GM18951 (cell line): ENCODE data around the gene AQP12B.

Experiments used
- POLR2A ChIP-seq: IDR thresholded peaks from 4 replicates; pipeline ENCODE4 v1.6.1; 2011; ENCODE audit warnings: mild to moderate bottlenecking; ENCODE audit not compliant: insufficient read length, insufficient read depth; ENCODE audit errors: extremely low read depth
- in situ Hi-C: fragments of 300-500 bp; cut with MboI; formaldehyde crosslinking; loops from one replicate; pipeline ENCODE4 v1.12.0; 2022; ENCODE audit warnings: low sequenced_read_pairs, mixed read lengths, inconsistent platforms; ENCODE audit not compliant: unreplicated experiment

Gene AQP12B

DNA sequence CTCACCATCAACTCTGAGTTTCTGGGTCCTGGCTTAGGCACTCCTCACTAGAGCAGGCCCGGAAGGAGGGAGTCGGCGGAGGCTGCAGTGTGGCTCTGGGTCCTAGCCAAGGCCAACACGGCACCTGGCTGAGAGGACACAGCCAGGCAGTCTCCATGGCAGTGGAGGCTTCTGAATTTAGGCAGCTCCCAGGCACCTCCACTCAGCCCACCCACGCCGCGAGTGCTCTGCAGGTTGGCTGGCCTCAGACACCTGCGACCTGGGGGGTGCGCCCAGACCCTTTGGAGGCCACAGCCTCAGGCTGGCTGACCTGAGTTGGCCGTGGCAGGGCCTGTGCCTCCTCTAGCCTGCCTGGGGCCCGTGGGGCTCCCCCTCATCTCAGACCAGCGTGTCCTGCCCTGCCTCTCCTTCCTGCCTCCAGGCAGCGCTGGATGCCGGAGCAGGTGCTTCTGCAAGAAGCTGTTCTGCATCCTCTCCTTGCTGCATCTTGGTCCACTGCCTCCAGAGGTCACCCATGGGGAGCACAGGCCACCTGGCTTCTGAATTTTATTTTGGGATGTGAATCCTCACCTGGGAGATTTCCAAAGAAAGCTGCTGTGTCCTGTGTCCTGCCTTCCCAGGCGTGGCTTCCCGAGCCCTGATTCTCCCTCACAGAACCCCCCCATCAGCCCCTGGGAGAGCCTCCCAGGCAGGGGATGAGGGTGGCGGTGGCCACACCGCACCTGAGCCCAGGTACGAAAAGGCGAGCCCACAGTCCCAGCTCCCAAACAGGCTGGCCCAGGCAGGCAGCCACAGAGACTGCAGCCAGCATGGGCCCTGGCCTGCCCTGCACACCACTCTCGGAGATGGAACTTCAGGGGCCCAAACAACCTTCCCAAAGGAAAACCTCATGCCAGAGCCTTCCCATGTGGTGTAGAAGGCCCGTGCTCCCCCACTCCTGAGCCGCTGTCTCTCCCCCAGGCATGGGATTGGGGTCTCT is 32.4 kb upstream of the AQP12B start:
- no peak for TF ChIP-seq POLR2A
- in situ Hi-C loops, result no loop called here

DNA sequence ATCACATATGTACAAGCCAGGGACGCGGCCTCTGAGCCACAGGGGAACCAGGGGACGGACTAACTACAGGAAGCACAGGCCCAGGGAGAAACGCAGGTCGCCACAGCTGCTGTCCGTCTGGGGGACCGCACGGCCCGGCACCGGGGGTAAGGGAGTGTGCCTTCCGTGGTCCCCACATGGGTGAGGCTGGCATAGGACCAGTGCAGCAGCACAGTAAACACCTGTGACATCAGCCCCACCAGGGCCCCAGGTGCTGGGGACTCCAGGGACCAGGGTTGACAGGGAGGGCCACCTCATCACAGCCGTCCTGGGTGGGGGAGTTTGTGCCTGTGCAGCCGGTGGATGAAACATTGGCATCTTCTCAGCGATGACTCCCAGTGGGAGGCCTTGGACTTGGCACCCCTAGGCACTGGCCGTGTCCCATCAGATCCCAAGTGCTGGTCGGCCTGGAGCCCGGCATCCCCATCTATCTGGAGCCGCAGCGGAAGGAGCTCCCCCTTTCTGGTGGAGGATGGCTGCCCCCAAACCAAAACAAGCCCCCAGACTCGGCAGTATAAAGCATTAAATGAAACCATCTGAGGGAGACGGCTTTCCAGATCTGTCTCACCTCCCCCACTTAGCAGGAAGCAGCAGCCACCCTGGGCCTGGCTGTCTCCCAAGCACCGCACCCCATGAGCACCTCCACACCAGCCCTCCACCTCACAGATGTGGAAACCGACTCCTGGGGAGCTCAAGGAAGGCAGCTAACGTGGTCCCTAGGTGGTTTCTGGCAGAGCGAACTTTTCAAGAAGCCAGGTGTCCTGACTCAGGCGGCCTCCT is 31.5 kb upstream of the AQP12B start:
- in situ Hi-C loops, result no loop called here
- TF ChIP-seq POLR2A, result no peak

DNA sequence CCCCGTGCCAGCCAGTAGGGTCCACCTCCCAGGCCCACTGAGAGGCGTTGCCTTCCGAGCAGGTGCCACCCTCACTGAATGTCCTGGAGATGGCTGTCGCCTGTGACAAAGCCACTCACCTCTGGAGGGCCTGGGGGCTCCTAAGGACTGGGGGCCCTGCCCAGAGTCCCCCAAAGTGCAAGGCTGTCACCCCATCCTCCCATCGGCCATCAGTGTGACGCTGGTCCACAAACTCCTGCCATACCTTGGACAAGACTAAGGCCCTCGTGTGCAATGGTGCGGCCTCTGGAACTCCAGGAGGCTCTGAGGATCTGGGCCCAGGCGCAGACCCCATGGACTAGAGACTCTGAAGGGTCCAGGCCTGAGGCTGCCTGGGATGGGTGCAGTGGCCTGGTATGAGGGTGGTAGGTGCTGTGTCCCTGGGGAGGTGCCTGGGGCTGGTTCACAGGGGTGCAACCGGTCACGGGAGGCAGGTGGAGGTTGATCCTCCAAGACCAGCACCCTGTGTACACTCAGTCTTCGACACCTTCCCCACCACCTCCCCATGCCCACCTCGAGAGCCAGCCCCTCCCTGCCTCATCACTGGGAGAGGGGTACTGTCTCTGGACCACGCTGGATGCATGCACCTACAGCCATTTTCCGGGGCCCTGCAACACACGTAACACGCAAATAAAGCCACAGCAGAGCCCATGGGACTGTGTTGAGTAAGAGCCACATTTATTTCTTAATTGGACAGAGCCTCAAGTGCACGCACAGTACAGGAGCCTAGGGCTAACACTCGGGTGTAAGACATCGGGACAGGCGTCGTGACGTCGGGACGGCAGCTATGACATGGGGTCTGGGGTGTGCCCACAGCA is 30.6 kb upstream of the AQP12B start:
- TF ChIP-seq POLR2A, result no peak
- in situ Hi-C loops, result no loop called here

DNA sequence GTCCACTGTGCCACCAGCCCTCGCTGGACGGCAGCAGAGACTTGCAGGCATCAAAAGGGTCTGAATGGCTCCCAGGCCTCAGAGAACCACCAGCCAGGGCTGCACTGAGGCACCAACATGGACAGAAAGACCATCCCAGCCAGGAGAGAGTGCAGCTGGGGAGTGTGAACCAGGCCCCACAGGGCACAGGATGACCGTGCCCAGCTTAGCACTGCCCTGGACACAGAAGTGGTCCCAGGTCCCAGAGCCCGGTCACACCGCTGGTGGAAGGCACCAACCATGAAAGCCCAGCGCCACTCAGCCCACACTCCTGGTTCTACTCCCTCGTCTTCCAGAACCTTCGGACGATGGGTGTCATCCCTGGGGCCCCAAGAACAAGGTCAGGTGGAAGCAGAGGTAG is 29.4 kb upstream of the AQP12B start:
- no peak for TF ChIP-seq POLR2A
- in situ Hi-C loops, result no loop called here

DNA sequence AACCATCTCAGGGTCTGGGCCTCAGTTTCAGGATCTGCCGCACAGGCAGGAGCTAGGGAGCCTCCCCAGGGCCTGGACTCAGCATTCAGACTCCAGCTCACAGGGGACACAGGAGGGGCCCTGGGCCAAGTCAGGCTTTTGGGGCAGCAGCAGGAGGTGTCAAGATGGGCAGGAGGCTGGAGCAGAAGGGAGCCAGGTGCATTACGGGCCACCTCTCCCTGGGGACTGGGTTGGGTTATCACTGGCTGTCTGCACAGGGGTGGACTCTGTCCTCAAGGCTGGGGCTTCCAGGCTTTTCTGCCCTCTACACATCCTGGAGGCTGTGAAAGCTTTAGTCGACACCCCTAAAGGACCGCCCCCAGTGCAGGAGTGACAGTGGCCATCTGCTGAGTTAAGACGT is 29.0 kb upstream of the AQP12B start:
- no peak for TF ChIP-seq POLR2A
- in situ Hi-C loops, result no loop called here

DNA sequence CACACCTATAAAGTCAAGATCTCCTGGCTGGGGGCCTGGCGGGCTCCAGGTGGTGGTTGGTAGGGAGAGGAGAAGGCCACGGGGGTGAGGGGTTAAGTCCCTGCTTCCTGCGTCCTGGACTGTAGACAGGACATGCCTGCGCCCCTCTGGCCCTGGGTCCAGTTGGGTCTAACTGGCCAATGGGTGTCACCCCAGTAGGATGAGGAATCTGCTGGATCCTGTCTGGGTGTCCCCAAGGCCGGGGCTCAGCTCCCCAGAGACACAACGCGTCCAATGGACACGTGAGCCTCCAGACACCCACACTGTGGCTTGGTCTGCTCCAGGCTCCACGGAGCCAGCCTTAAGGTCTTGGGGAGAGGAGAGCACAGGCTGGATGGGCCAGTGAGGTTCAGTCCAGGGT is 28.6 kb upstream of the AQP12B start:
- TF ChIP-seq POLR2A, result no peak
- in situ Hi-C loops, result no loop called here

DNA sequence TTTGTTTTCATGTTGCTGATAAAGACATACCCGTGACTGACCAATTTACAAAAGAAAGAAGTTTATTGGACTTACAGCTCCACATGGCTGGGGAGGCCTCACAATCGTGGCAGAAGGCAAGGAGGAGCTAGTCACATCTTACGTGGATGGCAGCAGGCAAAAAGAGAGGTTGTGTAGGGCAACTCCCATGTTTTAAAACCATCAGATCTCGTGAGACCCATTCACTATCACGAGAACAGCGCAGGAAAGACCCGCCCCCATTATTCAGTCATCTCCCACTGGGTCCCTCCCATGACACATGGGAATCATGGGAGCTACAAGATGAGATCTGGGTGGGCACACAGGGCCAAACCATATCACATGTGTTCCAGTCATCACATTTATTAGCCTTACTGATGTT is 25.8 kb upstream of the AQP12B start:
- in situ Hi-C loops, result no loop called here
- TF ChIP-seq POLR2A, result no peak

DNA sequence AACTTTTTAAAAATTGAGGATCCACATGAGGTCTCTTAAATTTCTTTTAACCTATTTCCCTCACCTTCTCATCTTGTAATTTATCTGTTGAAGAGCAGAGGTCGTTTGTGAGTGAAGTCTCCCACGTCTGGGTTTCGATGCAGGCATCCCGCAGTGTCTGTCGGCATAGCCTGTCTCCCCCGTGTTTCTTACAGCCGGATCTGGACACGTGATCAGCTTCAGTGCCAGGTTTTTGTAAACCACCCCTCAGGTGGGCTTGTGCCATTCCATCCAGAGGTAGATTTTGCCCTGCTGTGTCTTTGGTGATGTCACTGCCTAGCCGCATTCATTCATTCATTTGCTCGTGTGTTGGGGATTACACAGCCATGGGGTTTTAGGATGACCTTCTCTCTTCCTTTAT is 25.1 kb upstream of the AQP12B start:
- in situ Hi-C loops, result no loop called here
- no peak for TF ChIP-seq POLR2A

DNA sequence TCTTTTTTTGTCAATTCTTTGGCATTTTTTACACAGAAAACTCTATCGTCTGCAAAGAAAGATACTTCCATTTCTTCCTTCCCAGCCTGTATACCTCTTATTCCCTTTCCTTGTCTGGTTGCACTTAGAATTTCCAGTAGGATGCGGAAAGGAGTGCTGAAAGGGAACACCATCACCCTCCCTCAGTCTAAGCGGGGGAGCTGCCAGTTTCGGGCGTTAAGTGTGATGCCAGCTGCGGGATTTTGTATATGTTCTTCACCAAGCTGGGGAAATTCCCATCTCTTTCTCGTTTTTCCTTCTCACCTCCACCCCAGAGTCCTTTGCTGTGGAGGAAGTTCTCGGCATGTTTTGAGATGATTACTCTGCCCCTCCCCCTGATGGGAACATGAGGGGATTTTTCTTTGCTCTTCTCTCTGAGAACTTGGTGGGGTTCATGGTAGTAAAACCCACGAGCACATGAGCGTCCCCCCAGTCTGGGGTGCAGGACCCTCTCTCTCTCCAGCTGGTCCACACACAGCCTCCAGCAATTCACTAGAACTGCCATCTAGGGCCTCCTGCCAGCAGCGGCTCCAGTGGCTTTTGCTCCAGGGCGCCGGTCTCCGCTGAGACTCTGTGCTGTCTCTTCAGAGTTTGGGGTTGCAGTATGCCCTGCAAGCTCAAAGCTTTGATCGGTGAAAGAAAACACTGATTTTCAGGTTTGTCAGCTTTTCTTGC is 24.5 kb upstream of the AQP12B start:
- no peak for TF ChIP-seq POLR2A
- in situ Hi-C loops, result no loop called here

DNA sequence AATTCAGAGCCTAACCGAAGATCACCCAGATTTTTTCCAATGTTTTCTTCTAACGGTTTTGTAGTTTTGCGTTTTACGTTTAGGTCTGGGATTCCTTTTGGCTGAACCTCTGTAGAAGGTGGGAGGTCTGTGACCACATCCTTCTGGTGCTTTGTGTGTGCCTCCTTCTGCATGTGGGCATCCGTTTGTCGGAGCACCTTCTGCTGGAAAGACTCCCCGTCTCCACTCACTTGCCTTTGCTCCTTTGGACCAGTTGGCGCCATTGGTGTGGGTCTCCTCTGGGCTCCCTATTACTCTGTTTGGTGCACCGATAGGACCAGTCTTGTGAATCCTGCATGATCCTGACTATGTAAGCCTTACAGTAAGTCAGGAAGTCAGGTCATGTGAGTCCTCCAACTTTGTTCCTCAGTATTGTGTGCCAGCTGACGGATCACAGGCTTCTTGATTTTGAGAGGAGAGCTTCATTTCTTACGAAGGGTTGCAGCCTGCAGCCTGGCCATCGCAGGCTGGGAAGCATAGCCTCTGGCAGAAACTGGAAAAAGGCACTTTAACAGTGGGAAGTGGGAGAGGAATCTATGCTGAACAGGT is 22.6 kb upstream of the AQP12B start:
- TF ChIP-seq POLR2A, result no peak
- in situ Hi-C loops, result no loop called here

DNA sequence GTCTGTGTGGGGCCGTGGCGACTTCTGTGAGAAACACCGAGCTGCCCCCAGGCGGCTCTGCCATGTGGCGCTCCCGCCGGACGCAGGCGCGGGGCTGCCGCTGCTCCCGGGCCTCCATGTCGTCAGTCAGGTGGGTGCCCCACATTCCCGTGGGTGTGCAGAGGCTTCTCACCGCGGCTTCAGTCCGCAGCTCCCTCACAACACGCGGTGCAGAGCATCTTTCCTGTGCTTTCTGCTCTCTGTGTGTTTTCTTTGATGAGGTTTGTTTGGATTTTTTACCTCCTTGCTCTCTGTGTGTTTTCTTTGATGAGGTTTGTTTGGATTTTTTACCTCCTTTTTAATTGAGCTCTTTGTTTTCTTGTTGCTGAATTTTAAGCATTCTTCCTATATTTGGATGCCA is 22.0 kb upstream of the AQP12B start:
- in situ Hi-C loops, result no loop called here
- TF ChIP-seq POLR2A, result no peak
